ENCODE measurements around the gene SLC9C2. TPM values are rescaled to one million over a fixed set of nuclear protein-coding genes. Genes with fewer than 3 reads are reported as not detected.

Gene SLC9C2
- total RNA-seq, 1 experiment from 2014 or later: not detected

DNA sequence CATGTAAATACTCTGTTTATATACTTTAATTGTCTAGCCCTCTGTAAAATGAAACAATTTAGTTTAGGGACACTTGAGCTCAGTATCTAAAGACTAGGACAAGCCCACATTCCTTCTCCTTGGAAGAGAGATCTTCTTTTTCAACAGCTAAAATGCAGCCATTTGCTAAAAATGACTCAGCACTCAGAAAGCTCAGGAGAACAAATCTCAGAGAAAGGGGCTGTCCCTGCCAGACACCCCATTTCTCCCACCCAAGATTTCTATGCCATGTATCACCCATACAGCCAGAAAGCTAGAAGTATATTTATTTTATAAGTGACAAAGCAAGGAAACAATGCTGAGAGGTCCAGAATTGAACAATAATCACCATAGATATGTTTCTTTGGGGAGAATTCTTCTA is 148.9 kb downstream of the SLC9C2 start:
- Histone ChIP-seq H3T11ph (ENCODE audit: low read length) (no peak overlapping the region), H2BK120ac (ENCODE audit: low read depth, low read length, poor library complexity, severe bottlenecking) (no peak overlapping the region), H2BK20ac (ENCODE audit: low read depth, low read length, poor library complexity, severe bottlenecking) (no peak overlapping the region), H4K91ac (ENCODE audit: insufficient read length, low read depth, low read length) (no peak overlapping the region), H3K9ac (ENCODE audit: extremely low read depth, insufficient read length, low read length) (no peak overlapping the region), H2AFZ (ENCODE audit: low read length) (no peak overlapping the region), H3K18ac (ENCODE audit: insufficient read length, low read depth, low read length) (no peak overlapping the region), H2BK15ac (ENCODE audit: low read depth, low read length) (no peak overlapping the region), H3K4me1 (ENCODE audit: insufficient read depth, low read length) (no peaks in the 10 kb centered on the region), H3K23me2 (ENCODE audit: insufficient read length, low read depth, low read length, poor library complexity, severe bottlenecking) (no peaks in the 10 kb centered on the region), H3K79me2 (ENCODE audit: insufficient read depth, low read length) (no peaks in the 10 kb centered on the region), H2BK5ac (ENCODE audit: insufficient read length, low read length) (no peak overlapping the region), H3K79me1 (ENCODE audit: insufficient read depth, low read depth, low read length, poor library complexity, severe bottlenecking) (no peaks in the 10 kb centered on the region), H3K9me3 (ENCODE audit: control insufficient read depth, low read depth, low read length) (no peaks in the 10 kb centered on the region), H4K5ac (ENCODE audit: insufficient read length, low read depth, low read length) (no peak overlapping the region), H3K4ac (ENCODE audit: low read depth, low read length) (no peak overlapping the region), H3K27ac (ENCODE audit: insufficient read length, low read depth, low read length) (no peak overlapping the region), H3K23ac (ENCODE audit: insufficient read length, low read depth, low read length) (no peak overlapping the region), H4K20me1 (ENCODE audit: control insufficient read depth, insufficient read depth, insufficient read length) (no peaks in the 10 kb centered on the region), H2AK5ac (ENCODE audit: insufficient read length, low read length) (no peak overlapping the region), H3K56ac (ENCODE audit: insufficient read length, low read depth, low read length) (no peak overlapping the region), H4K8ac (replicated peaks; ENCODE audit: insufficient read length, low read depth, low read length) (no peak overlapping the region), H3K14ac (ENCODE audit: insufficient read depth, low read length) (no peak overlapping the region), H3K27me3 (ENCODE audit: insufficient read depth, low read length) (no peaks in the 10 kb centered on the region), H3K4me2 (ENCODE audit: insufficient read depth, insufficient read length, low read length) (no peak overlapping the region), H2BK12ac (ENCODE audit: insufficient read length, low read depth, low read length) (no peak overlapping the region)
- no peaks in the 10 kb centered on the region for H3K27me3 Mint-ChIP-seq (ENCODE audit: low read depth)
- DNase-seq: no peak
- no peak for TF ChIP-seq CTCF (conservative IDR thresholded peaks at IDR 0.05)
- H3K9me3 Mint-ChIP-seq: peaks cover 0 to 3% of the 10 kb centered on the region in 2 experiments; a peak in 2 of 5 replicates
- H3K27ac Mint-ChIP-seq: peak overlapping the region; percentile 40 to 97 (median 86); a peak in 4 of 7 replicates
- H3K4me3 Mint-ChIP-seq: no peak overlapping the region
- peaks cover 10 to 41% of the 10 kb centered on the region in 2 experiments for H3K4me1 Mint-ChIP-seq
- H3K36me3 Mint-ChIP-seq (ENCODE audit: insufficient read depth in 1 of 3, low read depth in 3 of 3): peaks cover 4 to 13% (median 6%) of the 10 kb centered on the region in 3 experiments; a peak in 6 of 7 replicates
